HepG2 (cell line): ENCODE measurements around the gene CDO1. TPM values are rescaled to one million over a fixed set of nuclear protein-coding genes. Genes with fewer than 3 reads are reported as not detected.

Experiments used
- CREM ChIP-seq, 2 experiments: sonication (generic) in 1 of 2; formaldehyde crosslinking in 1 of 2; IDR thresholded peaks; 2 replicates each; pipeline versions ENCODE4 v1.4.0 to v1.6.1; 2016 to 2020; ENCODE audit warnings: antibody characterized with exemption in 1 of 2, mild to moderate bottlenecking in 1 of 2, missing genetic modification reagents in 1 of 2
- FOXK1 ChIP-seq: sonication (generic); formaldehyde crosslinking; IDR thresholded peaks from 2 replicates; pipeline ENCODE4 v1.4.0; 2020; ENCODE audit warnings: low read depth, missing genetic modification reagents, borderline replicate concordance
- HNRNPLL ChIP-seq: fragments of 200-400 bp; formaldehyde crosslinking; IDR thresholded peaks from 2 replicates; pipeline ENCODE4 v1.6.1; 2017; ENCODE audit warnings: mild to moderate bottlenecking, low read depth, low read length; ENCODE audit not compliant: poor library complexity, severe bottlenecking
- ISX ChIP-seq: sonication (generic); formaldehyde crosslinking; conservative IDR thresholded peaks from 2 replicates; pipeline ENCODE4 v1.5.0; 2020; ENCODE audit warnings: missing genetic modification reagents
- KAT8 ChIP-seq: IDR thresholded peaks from 2 replicates; pipeline ENCODE4 v1.6.1; 2016; ENCODE audit warnings: missing genetic modification reagents, missing compliant biosample characterization
- MIXL1 ChIP-seq: IDR thresholded peaks from 2 replicates; pipeline ENCODE4 v1.6.1; 2016
- MTA3 ChIP-seq: sonication (generic); formaldehyde crosslinking; IDR thresholded peaks from 2 replicates; pipeline ENCODE4 v1.4.0; 2020; ENCODE audit warnings: missing genetic modification reagents
- PCBP2 ChIP-seq: fragments of 200-400 bp; formaldehyde crosslinking; optimal IDR thresholded peaks from 2 replicates; pipeline ENCODE3; 2018; ENCODE audit warnings: low read length, low read depth; ENCODE audit not compliant: poor library complexity, severe bottlenecking
- PLRG1 ChIP-seq: fragments of 450-650 bp; conservative IDR thresholded peaks from 2 replicates; pipeline ENCODE4 v1.6.1; 2016
- POLR2G ChIP-seq: fragments of 200-400 bp; formaldehyde crosslinking; IDR thresholded peaks from 2 replicates; pipeline ENCODE4 v1.6.1; 2018; ENCODE audit warnings: mild to moderate bottlenecking, low read depth, low read length, moderate library complexity
- REPIN1 ChIP-seq: sonication (generic); formaldehyde crosslinking; IDR thresholded peaks from 2 replicates; pipeline ENCODE4 v1.8.0; 2022; ENCODE audit warnings: missing genetic modification reagents, low read depth, mild to moderate bottlenecking, borderline replicate concordance
- SETDB1 ChIP-seq: sonication (generic); formaldehyde crosslinking; IDR thresholded peaks from 2 replicates; pipeline ENCODE4 v1.5.1; 2020; ENCODE audit warnings: missing genetic modification reagents, mild to moderate bottlenecking, borderline replicate concordance
- SP5 ChIP-seq: IDR thresholded peaks from 2 replicates; pipeline ENCODE4 v1.6.1; 2016; ENCODE audit warnings: low read depth, borderline replicate concordance
- ZFAT ChIP-seq: sonication (generic); formaldehyde crosslinking; conservative IDR thresholded peaks from 2 replicates; pipeline ENCODE4 v1.8.1; 2023; ENCODE audit warnings: missing genetic modification reagents, inconsistent platforms
- ZMYM3 ChIP-seq: sonication (generic); formaldehyde crosslinking; IDR thresholded peaks from 2 replicates; pipeline ENCODE4 v1.5.1; 2020; ENCODE audit warnings: mild to moderate bottlenecking, missing genetic modification reagents
- ZMYM4 ChIP-seq: sonication (generic); formaldehyde crosslinking; IDR thresholded peaks from 2 replicates; pipeline ENCODE4 v1.8.1; 2023; ENCODE audit warnings: mild to moderate bottlenecking, missing genetic modification reagents
- ZNF20 ChIP-seq: sonication (generic); formaldehyde crosslinking; IDR thresholded peaks from 2 replicates; pipeline ENCODE4 v1.4.0; 2020; ENCODE audit warnings: mild to moderate bottlenecking, moderate library complexity, missing genetic modification reagents
- ZNF644 ChIP-seq: IDR thresholded peaks from 2 replicates; pipeline ENCODE4 v1.6.1; 2016; ENCODE audit warnings: low read depth
- polyA plus RNA-seq, 8 experiments: library from polyadenylated mRNA; depleted of rRNA in 3 of 8; stranded (reverse) in 7 of 8; unstranded in 1 of 8; fragments of >200 nt; fragmentation: Illumina TruSeq in 4 of 8; extraction: Trizol in 4 of 8; gene quantifications; 2 replicates each; pipeline versions ENCODE4 v1.2.1 to v1.2.3, GENCODE V29; 2011 to 2016; ENCODE audit warnings: low read depth in 4 of 8, missing spikeins in 1 of 8, mixed read lengths in 1 of 8; ENCODE audit not compliant: insufficient read depth in 1 of 8
- total RNA-seq, 5 experiments: library from RNA; depleted of rRNA; stranded (reverse); fragments of >200 nt; fragmentation: Illumina TruSeq; extraction: Trizol; gene quantifications; 2 replicates each; pipeline ENCODE4 v1.2.3, GENCODE V29; 2016; ENCODE audit warnings: low read depth in 1 of 5
- TF ChIP-seq, protein P1 (sequence below): sonication (generic); formaldehyde crosslinking; IDR thresholded peaks from 2 replicates; pipeline ENCODE4 v1.5.0; 2020; ENCODE audit warnings: mild to moderate bottlenecking, missing genetic modification reagents, borderline replicate concordance
- TF ChIP-seq, protein P2 (sequence below): IDR thresholded peaks from 2 replicates; pipeline ENCODE4 v1.6.1; 2016; ENCODE audit warnings: missing compliant biosample characterization, missing genetic modification reagents, borderline replicate concordance

The CDO1 gene
- total and polyA plus RNA-seq, 2 of the 13 experiments (the other 11 are each of a cell fraction or from before 2014, with no cell fraction given) = 3.2 to 4.4 TPM

DNA sequence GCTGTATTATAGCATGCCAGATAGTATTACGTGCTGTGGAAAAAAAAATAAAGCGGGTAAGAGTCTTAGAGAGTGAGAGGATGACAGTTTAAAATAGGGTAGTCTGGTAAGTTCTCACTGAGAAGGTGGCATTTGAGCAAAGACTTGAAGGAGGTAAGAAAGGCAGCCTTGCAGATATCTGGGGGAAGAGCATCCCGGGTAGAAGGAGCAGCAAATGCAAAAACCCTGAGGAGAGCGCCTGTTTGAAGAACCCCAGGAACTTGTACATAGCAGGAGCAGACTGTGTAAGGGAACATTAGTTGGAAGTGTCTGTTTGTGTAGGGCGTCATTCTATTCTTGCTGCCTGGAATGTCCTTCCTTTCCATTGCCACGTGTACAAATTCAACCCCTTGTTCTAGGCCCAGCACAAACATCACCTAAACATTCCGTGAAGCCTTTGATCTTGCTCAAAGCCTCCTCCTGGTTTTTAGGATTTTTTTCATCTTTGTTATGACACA lies 27.9 kb upstream of the CDO1 start (continued):
- TF ChIP-seq, protein P1, sequence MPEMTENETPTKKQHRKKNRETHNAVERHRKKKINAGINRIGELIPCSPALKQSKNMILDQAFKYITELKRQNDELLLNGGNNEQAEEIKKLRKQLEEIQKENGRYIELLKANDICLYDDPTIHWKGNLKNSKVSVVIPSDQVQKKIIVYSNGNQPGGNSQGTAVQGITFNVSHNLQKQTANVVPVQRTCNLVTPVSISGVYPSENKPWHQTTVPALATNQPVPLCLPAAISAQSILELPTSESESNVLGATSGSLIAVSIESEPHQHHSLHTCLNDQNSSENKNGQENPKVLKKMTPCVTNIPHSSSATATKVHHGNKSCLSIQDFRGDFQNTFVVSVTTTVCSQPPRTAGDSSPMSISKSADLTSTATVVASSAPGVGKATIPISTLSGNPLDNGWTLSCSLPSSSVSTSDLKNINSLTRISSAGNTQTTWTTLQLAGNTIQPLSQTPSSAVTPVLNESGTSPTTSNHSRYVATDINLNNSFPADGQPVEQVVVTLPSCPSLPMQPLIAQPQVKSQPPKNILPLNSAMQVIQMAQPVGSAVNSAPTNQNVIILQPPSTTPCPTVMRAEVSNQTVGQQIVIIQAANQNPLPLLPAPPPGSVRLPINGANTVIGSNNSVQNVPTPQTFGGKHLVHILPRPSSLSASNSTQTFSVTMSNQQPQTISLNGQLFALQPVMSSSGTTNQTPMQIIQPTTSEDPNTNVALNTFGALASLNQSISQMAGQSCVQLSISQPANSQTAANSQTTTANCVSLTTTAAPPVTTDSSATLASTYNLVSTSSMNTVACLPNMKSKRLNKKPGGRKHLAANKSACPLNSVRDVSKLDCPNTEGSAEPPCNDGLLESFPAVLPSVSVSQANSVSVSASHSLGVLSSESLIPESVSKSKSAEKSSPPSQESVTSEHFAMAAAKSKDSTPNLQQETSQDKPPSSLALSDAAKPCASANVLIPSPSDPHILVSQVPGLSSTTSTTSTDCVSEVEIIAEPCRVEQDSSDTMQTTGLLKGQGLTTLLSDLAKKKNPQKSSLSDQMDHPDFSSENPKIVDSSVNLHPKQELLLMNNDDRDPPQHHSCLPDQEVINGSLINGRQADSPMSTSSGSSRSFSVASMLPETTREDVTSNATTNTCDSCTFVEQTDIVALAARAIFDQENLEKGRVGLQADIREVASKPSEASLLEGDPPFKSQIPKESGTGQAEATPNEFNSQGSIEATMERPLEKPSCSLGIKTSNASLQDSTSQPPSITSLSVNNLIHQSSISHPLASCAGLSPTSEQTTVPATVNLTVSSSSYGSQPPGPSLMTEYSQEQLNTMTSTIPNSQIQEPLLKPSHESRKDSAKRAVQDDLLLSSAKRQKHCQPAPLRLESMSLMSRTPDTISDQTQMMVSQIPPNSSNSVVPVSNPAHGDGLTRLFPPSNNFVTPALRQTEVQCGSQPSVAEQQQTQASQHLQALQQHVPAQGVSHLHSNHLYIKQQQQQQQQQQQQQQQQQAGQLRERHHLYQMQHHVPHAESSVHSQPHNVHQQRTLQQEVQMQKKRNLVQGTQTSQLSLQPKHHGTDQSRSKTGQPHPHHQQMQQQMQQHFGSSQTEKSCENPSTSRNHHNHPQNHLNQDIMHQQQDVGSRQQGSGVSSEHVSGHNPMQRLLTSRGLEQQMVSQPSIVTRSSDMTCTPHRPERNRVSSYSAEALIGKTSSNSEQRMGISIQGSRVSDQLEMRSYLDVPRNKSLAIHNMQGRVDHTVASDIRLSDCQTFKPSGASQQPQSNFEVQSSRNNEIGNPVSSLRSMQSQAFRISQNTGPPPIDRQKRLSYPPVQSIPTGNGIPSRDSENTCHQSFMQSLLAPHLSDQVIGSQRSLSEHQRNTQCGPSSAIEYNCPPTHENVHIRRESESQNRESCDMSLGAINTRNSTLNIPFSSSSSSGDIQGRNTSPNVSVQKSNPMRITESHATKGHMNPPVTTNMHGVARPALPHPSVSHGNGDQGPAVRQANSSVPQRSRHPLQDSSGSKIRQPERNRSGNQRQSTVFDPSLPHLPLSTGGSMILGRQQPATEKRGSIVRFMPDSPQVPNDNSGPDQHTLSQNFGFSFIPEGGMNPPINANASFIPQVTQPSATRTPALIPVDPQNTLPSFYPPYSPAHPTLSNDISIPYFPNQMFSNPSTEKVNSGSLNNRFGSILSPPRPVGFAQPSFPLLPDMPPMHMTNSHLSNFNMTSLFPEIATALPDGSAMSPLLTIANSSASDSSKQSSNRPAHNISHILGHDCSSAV (CRISPR knock-in tag) = no peak
- no peak for TF ChIP-seq ZFAT (CRISPR knock-in tag)
- 0 out of 2 replicates have a peak, but pooled peaks have one; percentile 19 for TF ChIP-seq KAT8 (CRISPR knock-in tag)
- TF ChIP-seq, protein P2, sequence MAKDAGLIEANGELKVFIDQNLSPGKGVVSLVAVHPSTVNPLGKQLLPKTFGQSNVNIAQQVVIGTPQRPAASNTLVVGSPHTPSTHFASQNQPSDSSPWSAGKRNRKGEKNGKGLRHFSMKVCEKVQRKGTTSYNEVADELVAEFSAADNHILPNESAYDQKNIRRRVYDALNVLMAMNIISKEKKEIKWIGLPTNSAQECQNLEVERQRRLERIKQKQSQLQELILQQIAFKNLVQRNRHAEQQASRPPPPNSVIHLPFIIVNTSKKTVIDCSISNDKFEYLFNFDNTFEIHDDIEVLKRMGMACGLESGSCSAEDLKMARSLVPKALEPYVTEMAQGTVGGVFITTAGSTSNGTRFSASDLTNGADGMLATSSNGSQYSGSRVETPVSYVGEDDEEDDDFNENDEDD = peak; percentile 29; the same call in 1 of the 2 replicates
- TF ChIP-seq REPIN1 = no peak
- TF ChIP-seq PCBP2 = no peak
- TF ChIP-seq SP5 (CRISPR knock-in tag) = no peak
- no peak for TF ChIP-seq HNRNPLL
- no peak for TF ChIP-seq SETDB1 (CRISPR knock-in tag)
- TF ChIP-seq ZMYM3 (CRISPR knock-in tag) = no peak
- no peak for TF ChIP-seq ZNF20 (CRISPR knock-in tag)
- no peak for TF ChIP-seq POLR2G
- no peak for TF ChIP-seq PLRG1
- peak; percentile 64; the same call in 1 of the 2 replicates for TF ChIP-seq MIXL1
- TF ChIP-seq ZMYM4 (CRISPR knock-in tag) = 0 out of 2 replicates have a peak, but pooled peaks have one; percentile 33
- no peak for TF ChIP-seq CREM (IDR thresholded peaks at IDR 0.05)
- no peak for TF ChIP-seq CREM (CRISPR knock-in tag; IDR thresholded peaks at IDR 0.05)
- TF ChIP-seq FOXK1 (CRISPR knock-in tag) = peak; percentile 34; the same call in 1 of the 2 replicates
- no peak for TF ChIP-seq MTA3
- no peak for TF ChIP-seq ISX (CRISPR knock-in tag)
- no peak for TF ChIP-seq ZNF644 (CRISPR knock-in tag)
